GM12878 (cell line): Measurements from ENCODE around the gene REEP5.

ENCODE experiments used
- POLR2A ChIP-seq: IDR thresholded peaks from 2 replicates; pipeline ENCODE4 v1.6.1; 2011; ENCODE audit warnings: low read depth, mild to moderate bottlenecking, low read length
- POLR2AphosphoS5 ChIP-seq: IDR thresholded peaks from 2 replicates; pipeline ENCODE4 v1.6.1; 2011; ENCODE audit warnings: mild to moderate bottlenecking, low read length, inconsistent platforms

- TF ChIP-seq POLR2A (no peak), POLR2AphosphoS5 (no peak)
Measured at GRCh38 chr5:112933651-112934365, 11.8 kb upstream of the REEP5 start.
